ENCODE data around the gene STK16. TPM values are rescaled to one million over a fixed set of nuclear protein-coding genes. Genes with fewer than 3 reads are reported as not detected.

The STK16 gene
- total RNA-seq, 1 experiment from 2014 or later, result 21.6 TPM

- DNase-seq, result no peak
- H3K4me3 Mint-ChIP-seq, result no peak overlapping the region
- no peak overlapping the region for H2BK20ac ChIP-seq (ENCODE audit: low read depth, low read length, poor library complexity, severe bottlenecking)
Observed at GRCh38 chr2:219272356-219272755, 27.1 kb downstream of the STK16 start.

More at GRCh38 chr2:219272356-219272755, 27.1 kb downstream of the STK16 start:
- Histone ChIP-seq H3K23me2 (ENCODE audit: insufficient read length, low read depth, low read length, poor library complexity, severe bottlenecking) (no peaks in the 10 kb centered on the region), H3K23ac (ENCODE audit: insufficient read length, low read depth, low read length) (no peak overlapping the region), H3K9ac (ENCODE audit: extremely low read depth, insufficient read length, low read length) (no peak overlapping the region), H3K79me1 (ENCODE audit: insufficient read depth, low read depth, low read length, poor library complexity, severe bottlenecking) (no peaks in the 10 kb centered on the region), H4K8ac (replicated peaks; ENCODE audit: insufficient read length, low read depth, low read length) (no peak overlapping the region), H3K14ac (ENCODE audit: insufficient read depth, low read length) (no peak overlapping the region), H3K79me2 (ENCODE audit: insufficient read depth, low read length) (no peaks in the 10 kb centered on the region), H2AK5ac (ENCODE audit: insufficient read length, low read length) (no peak overlapping the region), H2BK12ac (ENCODE audit: insufficient read length, low read depth, low read length) (no peak overlapping the region), H2AFZ (ENCODE audit: low read length) (no peak overlapping the region), H3K56ac (ENCODE audit: insufficient read length, low read depth, low read length) (no peak overlapping the region), H3K9me3 (ENCODE audit: control insufficient read depth, low read depth, low read length) (no peaks in the 10 kb centered on the region), H3K4ac (ENCODE audit: low read depth, low read length) (no peak overlapping the region), H3K4me2 (ENCODE audit: insufficient read depth, insufficient read length, low read length) (no peak overlapping the region), H3K27me3 (ENCODE audit: insufficient read depth, low read length) (no peaks in the 10 kb centered on the region), H3T11ph (ENCODE audit: low read length) (no peak overlapping the region), H3K27ac (ENCODE audit: insufficient read length, low read depth, low read length) (no peak overlapping the region), H3K18ac (ENCODE audit: insufficient read length, low read depth, low read length) (no peak overlapping the region), H4K91ac (ENCODE audit: insufficient read length, low read depth, low read length) (no peak overlapping the region), H4K5ac (ENCODE audit: insufficient read length, low read depth, low read length) (no peak overlapping the region), H3K4me1 (ENCODE audit: insufficient read depth, low read length) (peaks cover 4% of the 10 kb centered on the region; the same call in 1 of the 2 replicates), H2BK15ac (ENCODE audit: low read depth, low read length) (no peak overlapping the region), H4K20me1 (ENCODE audit: control insufficient read depth, insufficient read depth, insufficient read length) (no peaks in the 10 kb centered on the region), H2BK5ac (ENCODE audit: insufficient read length, low read length) (no peak overlapping the region), H2BK120ac (ENCODE audit: low read depth, low read length, poor library complexity, severe bottlenecking) (no peak overlapping the region)
- Mint-ChIP-seq H3K27ac (no peak overlapping the region), H3K36me3 (ENCODE audit: insufficient read depth in 1 of 3, low read depth in 3 of 3) (no peaks in the 10 kb centered on the region), H3K9me3 (no peaks in the 10 kb centered on the region), H3K27me3 (ENCODE audit: low read depth) (peaks cover 31% of the 10 kb centered on the region), H3K4me1 (peaks cover 15 to 17% of the 10 kb centered on the region in 2 experiments)
- WGBS (ENCODE audit: extremely low coverage, insufficient read length, low lambda C conversion rate), result no CpG with 5 or more reads among the region's 4 CpGs
- TF ChIP-seq, protein P1, sequence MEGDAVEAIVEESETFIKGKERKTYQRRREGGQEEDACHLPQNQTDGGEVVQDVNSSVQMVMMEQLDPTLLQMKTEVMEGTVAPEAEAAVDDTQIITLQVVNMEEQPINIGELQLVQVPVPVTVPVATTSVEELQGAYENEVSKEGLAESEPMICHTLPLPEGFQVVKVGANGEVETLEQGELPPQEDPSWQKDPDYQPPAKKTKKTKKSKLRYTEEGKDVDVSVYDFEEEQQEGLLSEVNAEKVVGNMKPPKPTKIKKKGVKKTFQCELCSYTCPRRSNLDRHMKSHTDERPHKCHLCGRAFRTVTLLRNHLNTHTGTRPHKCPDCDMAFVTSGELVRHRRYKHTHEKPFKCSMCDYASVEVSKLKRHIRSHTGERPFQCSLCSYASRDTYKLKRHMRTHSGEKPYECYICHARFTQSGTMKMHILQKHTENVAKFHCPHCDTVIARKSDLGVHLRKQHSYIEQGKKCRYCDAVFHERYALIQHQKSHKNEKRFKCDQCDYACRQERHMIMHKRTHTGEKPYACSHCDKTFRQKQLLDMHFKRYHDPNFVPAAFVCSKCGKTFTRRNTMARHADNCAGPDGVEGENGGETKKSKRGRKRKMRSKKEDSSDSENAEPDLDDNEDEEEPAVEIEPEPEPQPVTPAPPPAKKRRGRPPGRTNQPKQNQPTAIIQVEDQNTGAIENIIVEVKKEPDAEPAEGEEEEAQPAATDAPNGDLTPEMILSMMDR (conservative IDR thresholded peaks at IDR 0.05), result no peak
